ENCODE results near the gene C11orf97. TPM values are rescaled to one million over a fixed set of nuclear protein-coding genes. Genes with fewer than 3 reads are reported as not detected.
A peak's percentile ranks its signal among the peaks of the same experiment; 100 is the strongest.

Gene C11orf97
- total and polyA plus RNA-seq, 2 of the 13 experiments (the other 11 are each of a cell fraction or from before 2014, with no cell fraction given) = 0.35 TPM; not detected in 1

- TF ChIP-seq ZBTB40 (IDR thresholded peaks at IDR 0.05) = no peak
- no peak for TF ChIP-seq ZBTB40 (CRISPR knock-in tag; IDR thresholded peaks at IDR 0.05)
- TF ChIP-seq MEIS2 (CRISPR knock-in tag; IDR thresholded peaks at IDR 0.05) = no peak
- no peak for TF ChIP-seq THRA (CRISPR knock-in tag; IDR thresholded peaks at IDR 0.05; ENCODE audit: borderline replicate concordance)
- peak; percentile 57; the same call in 1 of the 2 replicates for TF ChIP-seq TARDBP (CRISPR knock-in tag; IDR thresholded peaks at IDR 0.05)
- TF ChIP-seq ZZZ3 (CRISPR knock-in tag; IDR thresholded peaks at IDR 0.05; ENCODE audit: borderline replicate concordance) = peak; percentile 14; the same call in 1 of the 2 replicates
- TF ChIP-seq ELF4 (CRISPR knock-in tag; IDR thresholded peaks at IDR 0.05; ENCODE audit: borderline replicate concordance) = peak; percentile 66; the same call in 1 of the 2 replicates
- peak; percentile 61 for TF ChIP-seq HNF1B (CRISPR knock-in tag; IDR thresholded peaks at IDR 0.05)
- TF ChIP-seq REPIN1 (CRISPR knock-in tag; IDR thresholded peaks at IDR 0.05; ENCODE audit: borderline replicate concordance, low read depth) = 0 out of 2 replicates have a peak, but pooled peaks have one; percentile 42
- TF ChIP-seq LCORL (IDR thresholded peaks at IDR 0.05) = no peak
- TF ChIP-seq LCORL (CRISPR knock-in tag; IDR thresholded peaks at IDR 0.05) = peak; percentile 23; the same call in 1 of the 2 replicates
- no peak for TF ChIP-seq KLF13 (CRISPR knock-in tag; IDR thresholded peaks at IDR 0.05)
- no peak for TF ChIP-seq CEBPB (IDR thresholded peaks at IDR 0.05; ENCODE audit: borderline replicate concordance, low read depth, low read length)
- TF ChIP-seq FUBP1 (CRISPR knock-in tag; IDR thresholded peaks at IDR 0.05; ENCODE audit: borderline replicate concordance) = no peak
These were observed 18.8 kb upstream of the C11orf97 start, which contains the start of the genes ANKRD49 and MRE11 (continued) for GRCh38 chr11:94493281-94494125.

Data from HepG2 (cell line).